Measurements from ENCODE around the gene ETV5. TPM values are rescaled to one million over a fixed set of nuclear protein-coding genes. Genes with fewer than 3 reads are reported as not detected.

ETV5 gene
- total RNA-seq, 4 donors from 2014 or later: 5.9 to 15.5 (median 9.7) TPM

- H3K4me3 ChIP-seq: no peak overlapping the region
- no peak for ATAC-seq
- 77% methylated on average over 3 of the region's 3 CpGs for whole genome bisulfite sequencing, 2 donors (ENCODE audit: low coverage in 1 of 2)
- no peaks in the 10 kb centered on the region for H3K36me3 ChIP-seq
- H3K4me1 ChIP-seq: no peaks in the 10 kb centered on the region
- TF ChIP-seq CTCF (IDR thresholded peaks at IDR 0.05) (no peak), EP300 (IDR thresholded peaks at IDR 0.05) (no peak), POLR2A (IDR thresholded peaks at IDR 0.05) (no peak), POLR2AphosphoS5 (IDR thresholded peaks at IDR 0.05) (no peak)
- peaks cover 5% of the 10 kb centered on the region for H3K27me3 ChIP-seq
- peaks cover 0 to 14% (median 0%) of the 10 kb centered on the region in 3 donors for H3K9me3 ChIP-seq
- no peak overlapping the region for H3K27ac ChIP-seq
Measured at GRCh38 chr3:186014866-186015265, 94.0 kb downstream of the ETV5 start.

- peaks cover 8% of the 10 kb centered on the region for H3K27me3 ChIP-seq
- H3K27ac ChIP-seq: no peak overlapping the region
- no peaks in the 10 kb centered on the region for H3K36me3 ChIP-seq
- peaks cover 0 to 14% (median 0%) of the 10 kb centered on the region in 3 donors for H3K9me3 ChIP-seq
- TF ChIP-seq CTCF (IDR thresholded peaks at IDR 0.05) (no peak), POLR2A (IDR thresholded peaks at IDR 0.05) (no peak), EP300 (IDR thresholded peaks at IDR 0.05) (no peak), POLR2AphosphoS5 (IDR thresholded peaks at IDR 0.05) (no peak)
- H3K4me3 ChIP-seq: no peak overlapping the region
- no peak for ATAC-seq
- 64 to 76% methylated on average over 7 of the region's 7 CpGs for WGBS, 2 donors (ENCODE audit: low coverage in 1 of 2)
- no peaks in the 10 kb centered on the region for H3K4me1 ChIP-seq
Measured at GRCh38 chr3:186013312-186013711, 95.6 kb downstream of the ETV5 start.

GRCh38 chr3:186012137-186012536 lies 96.8 kb downstream of the ETV5 start:
- H3K4me1 ChIP-seq: no peaks in the 10 kb centered on the region
- no peak overlapping the region for H3K27ac ChIP-seq
- peaks cover 8% of the 10 kb centered on the region for H3K27me3 ChIP-seq
- TF ChIP-seq POLR2AphosphoS5 (IDR thresholded peaks at IDR 0.05): no peak
- no peak for TF ChIP-seq CTCF (IDR thresholded peaks at IDR 0.05)
- TF ChIP-seq POLR2A (IDR thresholded peaks at IDR 0.05): no peak
- TF ChIP-seq EP300 (IDR thresholded peaks at IDR 0.05): no peak
- H3K4me3 ChIP-seq: no peak overlapping the region
- 61 to 78% methylated on average over 3 to 4 of the region's 4 CpGs for WGBS, 2 donors (ENCODE audit: low coverage in 1 of 2)
- H3K9me3 ChIP-seq: peaks cover 0 to 14% (median 0%) of the 10 kb centered on the region in 3 donors
- ATAC-seq: no peak
- no peaks in the 10 kb centered on the region for H3K36me3 ChIP-seq

GRCh38 chr3:186004671-186005070 lies 104.2 kb downstream of the ETV5 start:
- peaks cover 9% of the 10 kb centered on the region for H3K27me3 ChIP-seq
- H3K27ac ChIP-seq: no peak overlapping the region
- TF ChIP-seq POLR2A (IDR thresholded peaks at IDR 0.05): no peak
- TF ChIP-seq CTCF (IDR thresholded peaks at IDR 0.05): no peak
- TF ChIP-seq POLR2AphosphoS5 (IDR thresholded peaks at IDR 0.05): no peak
- no peak for TF ChIP-seq EP300 (IDR thresholded peaks at IDR 0.05)
- H3K4me3 ChIP-seq: no peak overlapping the region
- H3K9me3 ChIP-seq: no peaks in the 10 kb centered on the region
- WGBS, 2 donors (ENCODE audit: low coverage in 1 of 2): 94 to 95% methylated on average over 4 to 7 of the region's 7 CpGs
- no peaks in the 10 kb centered on the region for H3K36me3 ChIP-seq
- no peaks in the 10 kb centered on the region for H3K4me1 ChIP-seq
- ATAC-seq: no peak

- peaks cover 8% of the 10 kb centered on the region for H3K27me3 ChIP-seq
- no peak overlapping the region for H3K4me3 ChIP-seq
- no peak for ATAC-seq
- TF ChIP-seq CTCF (IDR thresholded peaks at IDR 0.05) (no peak), POLR2AphosphoS5 (IDR thresholded peaks at IDR 0.05) (no peak), EP300 (IDR thresholded peaks at IDR 0.05) (no peak), POLR2A (IDR thresholded peaks at IDR 0.05) (no peak)
- H3K9me3 ChIP-seq: no peaks in the 10 kb centered on the region
- WGBS, 2 donors (ENCODE audit: low coverage in 1 of 2): 61 to 69% methylated on average over 3 of the region's 3 CpGs
- no peak overlapping the region for H3K27ac ChIP-seq
- H3K36me3 ChIP-seq: no peaks in the 10 kb centered on the region
- H3K4me1 ChIP-seq: no peaks in the 10 kb centered on the region
Measured at GRCh38 chr3:186004209-186004608, 104.7 kb downstream of the ETV5 start.
